Glutamatergic neuron (in vitro differentiated cells): ENCODE measurements around the gene SMTNL1. TPM values are rescaled to one million over a fixed set of nuclear protein-coding genes. Genes with fewer than 3 reads are reported as not detected.

ENCODE experiments used
- DNase-seq: peaks from one replicate; pipeline ENCODE4 v3.0.0; 2022
- H3K27ac Mint-ChIP-seq: one replicate; pipeline ENCODE4 v1.8.0; 2020; ENCODE audit warnings: mild to moderate bottlenecking, mixed read lengths, inconsistent platforms; ENCODE audit not compliant: unreplicated experiment
- H3K27me3 Mint-ChIP-seq: one replicate; pipeline ENCODE4 v1.8.0; 2020; ENCODE audit warnings: mild to moderate bottlenecking, moderate library complexity, mixed read lengths, inconsistent platforms; ENCODE audit not compliant: unreplicated experiment
- H3K36me3 Mint-ChIP-seq: one replicate; pipeline ENCODE4 v1.8.0; 2020; ENCODE audit warnings: mild to moderate bottlenecking, mixed read lengths, inconsistent platforms; ENCODE audit not compliant: unreplicated experiment
- H3K4me1 Mint-ChIP-seq: one replicate; pipeline ENCODE4 v1.8.0; 2020; ENCODE audit warnings: mild to moderate bottlenecking, low read depth, mixed read lengths, inconsistent platforms; ENCODE audit not compliant: unreplicated experiment
- H3K4me3 Mint-ChIP-seq: one replicate; pipeline ENCODE4 v1.8.0; 2020; ENCODE audit warnings: mild to moderate bottlenecking, mixed read lengths, inconsistent platforms; ENCODE audit not compliant: unreplicated experiment
- H3K9me3 Mint-ChIP-seq: one replicate; pipeline ENCODE4 v1.8.0; 2020; ENCODE audit warnings: mild to moderate bottlenecking, moderate library complexity, mixed read lengths, inconsistent platforms; ENCODE audit not compliant: unreplicated experiment
- total RNA-seq: library from RNA; stranded (reverse); fragmentation: NEBNext Ultra II Directional; extraction: Animal tissue kit (Norgen Biotek cat#: 25700); gene quantifications from one replicate; pipeline ENCODE4 v1.2.1, GENCODE V29; 2021; ENCODE audit not compliant: unreplicated experiment
- TF ChIP-seq, protein P1 (sequence below): fragments of 200-600 bp; sonication (generic); IDR thresholded peaks from one replicate; pipeline ENCODE4 v1.5.0; 2021; ENCODE audit not compliant: partially characterized antibody, unreplicated experiment

Gene SMTNL1
- total RNA-seq, 1 donor from 2014 or later = not detected

DNA sequence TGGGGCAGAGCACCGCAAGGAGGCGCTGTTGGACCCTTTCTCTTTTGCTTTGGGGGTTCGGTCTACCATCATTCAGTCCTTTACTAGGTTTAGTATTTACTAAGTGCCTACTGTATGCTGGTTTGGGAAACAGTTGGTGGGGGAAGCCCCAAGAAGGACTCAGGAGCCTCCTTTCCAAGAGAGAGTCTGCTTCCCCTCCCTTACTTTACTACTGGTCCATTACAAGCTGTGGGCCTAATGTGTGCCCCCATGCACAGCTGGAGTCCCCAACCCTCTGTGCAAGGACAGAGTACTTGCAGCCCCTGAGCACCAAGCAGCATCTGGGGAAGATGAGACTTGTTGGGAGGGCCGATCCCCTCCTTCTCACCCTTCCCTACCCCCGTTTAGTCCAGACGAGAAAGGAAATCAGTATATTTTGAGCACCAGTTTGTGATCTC, 31.0 kb downstream of the SMTNL1 start:
- Mint-ChIP-seq H3K36me3 (no peaks in the 10 kb centered on the region), H3K27me3 (peaks cover 4% of the 10 kb centered on the region), H3K4me1 (peaks cover 21% of the 10 kb centered on the region), H3K27ac (peak overlapping the region; percentile 99), H3K9me3 (peaks cover 6% of the 10 kb centered on the region), H3K4me3 (peak overlapping the region; percentile 97)
- TF ChIP-seq, protein P1, sequence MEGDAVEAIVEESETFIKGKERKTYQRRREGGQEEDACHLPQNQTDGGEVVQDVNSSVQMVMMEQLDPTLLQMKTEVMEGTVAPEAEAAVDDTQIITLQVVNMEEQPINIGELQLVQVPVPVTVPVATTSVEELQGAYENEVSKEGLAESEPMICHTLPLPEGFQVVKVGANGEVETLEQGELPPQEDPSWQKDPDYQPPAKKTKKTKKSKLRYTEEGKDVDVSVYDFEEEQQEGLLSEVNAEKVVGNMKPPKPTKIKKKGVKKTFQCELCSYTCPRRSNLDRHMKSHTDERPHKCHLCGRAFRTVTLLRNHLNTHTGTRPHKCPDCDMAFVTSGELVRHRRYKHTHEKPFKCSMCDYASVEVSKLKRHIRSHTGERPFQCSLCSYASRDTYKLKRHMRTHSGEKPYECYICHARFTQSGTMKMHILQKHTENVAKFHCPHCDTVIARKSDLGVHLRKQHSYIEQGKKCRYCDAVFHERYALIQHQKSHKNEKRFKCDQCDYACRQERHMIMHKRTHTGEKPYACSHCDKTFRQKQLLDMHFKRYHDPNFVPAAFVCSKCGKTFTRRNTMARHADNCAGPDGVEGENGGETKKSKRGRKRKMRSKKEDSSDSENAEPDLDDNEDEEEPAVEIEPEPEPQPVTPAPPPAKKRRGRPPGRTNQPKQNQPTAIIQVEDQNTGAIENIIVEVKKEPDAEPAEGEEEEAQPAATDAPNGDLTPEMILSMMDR = peak; percentile 30
- no peak for DNase-seq

DNA sequence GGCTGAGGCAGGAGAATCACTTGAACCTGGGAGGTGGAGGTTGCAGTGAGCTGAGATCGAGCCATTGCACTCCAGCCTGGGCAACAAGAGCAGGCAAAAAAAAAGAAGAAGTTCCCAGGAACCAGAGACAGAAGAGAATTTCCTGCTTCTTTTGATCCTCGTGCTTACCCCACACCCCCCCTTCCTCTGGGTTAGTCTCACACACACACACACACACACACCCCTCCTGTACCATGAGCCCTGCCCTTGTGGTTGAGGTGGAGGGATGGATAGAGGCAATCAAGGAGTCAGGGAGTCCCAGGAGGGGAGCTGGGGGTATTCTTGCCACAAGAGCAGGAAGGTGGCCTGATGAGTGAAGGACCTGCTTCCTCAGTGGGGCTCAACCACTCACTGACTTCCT, 34.2 kb downstream of the SMTNL1 start:
- peaks cover 2% of the 10 kb centered on the region for H3K27me3 Mint-ChIP-seq
- H3K36me3 Mint-ChIP-seq = no peaks in the 10 kb centered on the region
- DNase-seq = no peak
- peaks cover 12% of the 10 kb centered on the region for H3K4me1 Mint-ChIP-seq
- no peak overlapping the region for H3K4me3 Mint-ChIP-seq
- peaks cover 6% of the 10 kb centered on the region for H3K9me3 Mint-ChIP-seq
- TF ChIP-seq, protein P1 = no peak
- H3K27ac Mint-ChIP-seq = no peak overlapping the region

DNA sequence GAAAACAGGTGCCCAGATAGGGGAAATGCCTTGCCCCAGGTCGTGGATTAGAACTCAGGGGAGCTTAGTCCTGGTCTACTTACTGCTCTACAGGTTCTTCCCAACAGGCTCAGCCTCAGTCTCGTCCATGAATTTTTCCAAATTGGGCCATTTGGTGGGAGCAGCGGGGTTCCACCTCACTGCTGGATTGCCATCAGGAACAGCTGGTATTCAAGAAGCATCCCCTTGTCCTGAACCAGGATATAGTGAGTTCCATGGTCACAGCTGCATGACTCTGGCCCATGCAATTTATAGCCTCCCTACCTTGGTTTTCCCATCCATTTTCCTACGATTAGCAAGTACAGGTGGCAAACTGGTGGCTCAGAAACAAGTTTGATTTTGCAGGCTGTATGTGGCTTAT, 36.7 kb downstream of the SMTNL1 start:
- Mint-ChIP-seq H3K4me1 (peaks cover 5% of the 10 kb centered on the region), H3K36me3 (no peaks in the 10 kb centered on the region), H3K9me3 (peaks cover 3% of the 10 kb centered on the region), H3K27ac (no peak overlapping the region), H3K27me3 (no peaks in the 10 kb centered on the region), H3K4me3 (no peak overlapping the region)
- DNase-seq = no peak
- TF ChIP-seq, protein P1 = no peak

DNA sequence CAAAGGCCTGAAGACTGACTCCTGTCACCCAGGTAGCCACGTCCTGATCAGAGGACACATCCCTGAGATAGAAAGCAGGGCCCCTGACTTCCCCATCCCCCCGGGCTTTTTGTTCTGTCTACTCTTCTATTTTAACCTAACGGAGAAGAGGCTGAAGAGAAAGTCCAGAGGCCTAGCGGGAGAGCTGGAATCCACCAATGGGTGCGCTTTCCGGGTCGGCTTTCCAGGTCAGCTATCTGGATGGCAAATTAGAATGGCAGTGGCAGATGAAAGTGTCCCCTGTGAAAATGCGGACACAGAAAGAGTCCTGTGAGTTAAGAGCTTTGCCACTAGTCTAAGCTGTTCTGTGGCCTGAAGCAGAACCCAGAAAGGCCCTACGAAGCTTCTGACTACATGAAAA, 46.9 kb downstream of the SMTNL1 start:
- H3K27ac Mint-ChIP-seq = peak overlapping the region; percentile 14
- peaks cover 13% of the 10 kb centered on the region for H3K4me1 Mint-ChIP-seq
- TF ChIP-seq, protein P1 = no peak
- peaks cover 10% of the 10 kb centered on the region for H3K36me3 Mint-ChIP-seq
- H3K4me3 Mint-ChIP-seq = no peak overlapping the region
- H3K9me3 Mint-ChIP-seq = no peaks in the 10 kb centered on the region
- no peak for DNase-seq
- H3K27me3 Mint-ChIP-seq = no peaks in the 10 kb centered on the region

DNA sequence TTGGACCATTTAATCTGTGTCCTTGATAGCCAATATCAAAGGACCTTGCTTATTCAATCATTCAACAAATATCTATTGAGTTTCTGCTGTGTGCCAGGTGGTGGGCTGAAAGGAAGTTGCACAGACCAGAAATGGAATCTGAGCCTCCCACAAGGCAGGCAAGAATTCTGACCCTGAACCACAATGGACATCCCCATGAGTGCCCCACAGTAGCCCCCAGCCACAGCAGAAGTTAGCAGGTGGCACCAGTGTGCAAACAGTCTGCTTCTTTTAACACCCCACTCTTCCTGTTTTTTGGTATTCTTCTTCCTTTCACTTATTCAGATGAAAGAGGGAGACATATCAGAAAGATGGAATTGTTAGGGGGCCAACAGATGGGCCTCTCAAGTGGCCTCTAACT, 47.9 kb downstream of the SMTNL1 start:
- Mint-ChIP-seq H3K4me1 (peaks cover 16% of the 10 kb centered on the region), H3K9me3 (no peaks in the 10 kb centered on the region), H3K27ac (no peak overlapping the region), H3K4me3 (no peak overlapping the region), H3K36me3 (peaks cover 10% of the 10 kb centered on the region), H3K27me3 (no peaks in the 10 kb centered on the region)
- DNase-seq = no peak
- TF ChIP-seq, protein P1 = no peak
